ENCODE results near the gene GALNT7. TPM values are rescaled to one million over a fixed set of nuclear protein-coding genes. Genes with fewer than 3 reads are reported as not detected.

GALNT7 gene
- total and polyA plus RNA-seq, 4 donors: 0.65 to 13.0 (median 2.1) TPM

- no peak overlapping the region for H3K27ac ChIP-seq (ENCODE audit: low read depth in 1 of 2, low read length in 2 of 2)
- WGBS: 96% methylated on average over 3 of the region's 3 CpGs
- H3K9ac ChIP-seq (ENCODE audit: low read depth in 1 of 2, low read length in 2 of 2): no peak overlapping the region
- no peak overlapping the region for H3K4me3 ChIP-seq (ENCODE audit: low read depth in 1 of 3, low read length in 3 of 3)
- H3K27me3 ChIP-seq (ENCODE audit: control insufficient read depth in 4 of 4, insufficient read depth in 4 of 4, low read length in 3 of 4): no peaks in the 10 kb centered on the region
- H3K36me3 ChIP-seq (ENCODE audit: control insufficient read depth in 4 of 4, insufficient read depth in 3 of 4, low read depth in 1 of 4, low read length in 3 of 4): no peaks in the 10 kb centered on the region
- TF ChIP-seq FOXA1 (IDR thresholded peaks at IDR 0.05) (no peak), YY1 (IDR thresholded peaks at IDR 0.05) (no peak), HNF4G (IDR thresholded peaks at IDR 0.05) (no peak)
- no peaks in the 10 kb centered on the region for H3K9me3 ChIP-seq (ENCODE audit: control insufficient read depth in 4 of 4, low read length in 3 of 4)
- no peaks in the 10 kb centered on the region for H3K4me1 ChIP-seq (ENCODE audit: control insufficient read depth in 4 of 4, insufficient read depth in 4 of 4, low read length in 3 of 4)
- no peak for DNase-seq (ENCODE audit: low spot score)
Observed at GRCh38 chr4:173235050-173235449, 66.4 kb downstream of the GALNT7 start.

GRCh38 chr4:173236301-173236700 lies 67.7 kb downstream of the GALNT7 start:
- no peak overlapping the region for H3K27ac ChIP-seq (ENCODE audit: low read depth in 1 of 2, low read length in 2 of 2)
- H3K9me3 ChIP-seq (ENCODE audit: control insufficient read depth in 4 of 4, low read length in 3 of 4): no peaks in the 10 kb centered on the region
- no peaks in the 10 kb centered on the region for H3K27me3 ChIP-seq (ENCODE audit: control insufficient read depth in 4 of 4, insufficient read depth in 4 of 4, low read length in 3 of 4)
- no peak for DNase-seq (ENCODE audit: low spot score)
- H3K9ac ChIP-seq (ENCODE audit: low read depth in 1 of 2, low read length in 2 of 2): no peak overlapping the region
- no peak overlapping the region for H3K4me3 ChIP-seq (ENCODE audit: low read depth in 1 of 3, low read length in 3 of 3)
- 75% methylated on average over 3 of the region's 3 CpGs for WGBS
- TF ChIP-seq FOXA2 (IDR thresholded peaks at IDR 0.05) (no peak), JUND (IDR thresholded peaks at IDR 0.05) (no peak), HNF4G (IDR thresholded peaks at IDR 0.05) (no peak), RXRA (IDR thresholded peaks at IDR 0.05) (no peak), SP1 (IDR thresholded peaks at IDR 0.05) (no peak), RAD21 (IDR thresholded peaks at IDR 0.05) (no peak), CTCF (IDR thresholded peaks at IDR 0.05; ENCODE audit: low read depth, low read length, missing input control) (no peak), TAF1 (conservative IDR thresholded peaks at IDR 0.05) (no peak), YY1 (IDR thresholded peaks at IDR 0.05) (no peak), HNF4A (conservative IDR thresholded peaks at IDR 0.05) (no peak), GABPA (IDR thresholded peaks at IDR 0.05 in 1 of 2, conservative IDR thresholded peaks at IDR 0.05 in 1 of 2) (no peak), NR2F2 (IDR thresholded peaks at IDR 0.05) (no peak)
- TF ChIP-seq, protein P1, sequence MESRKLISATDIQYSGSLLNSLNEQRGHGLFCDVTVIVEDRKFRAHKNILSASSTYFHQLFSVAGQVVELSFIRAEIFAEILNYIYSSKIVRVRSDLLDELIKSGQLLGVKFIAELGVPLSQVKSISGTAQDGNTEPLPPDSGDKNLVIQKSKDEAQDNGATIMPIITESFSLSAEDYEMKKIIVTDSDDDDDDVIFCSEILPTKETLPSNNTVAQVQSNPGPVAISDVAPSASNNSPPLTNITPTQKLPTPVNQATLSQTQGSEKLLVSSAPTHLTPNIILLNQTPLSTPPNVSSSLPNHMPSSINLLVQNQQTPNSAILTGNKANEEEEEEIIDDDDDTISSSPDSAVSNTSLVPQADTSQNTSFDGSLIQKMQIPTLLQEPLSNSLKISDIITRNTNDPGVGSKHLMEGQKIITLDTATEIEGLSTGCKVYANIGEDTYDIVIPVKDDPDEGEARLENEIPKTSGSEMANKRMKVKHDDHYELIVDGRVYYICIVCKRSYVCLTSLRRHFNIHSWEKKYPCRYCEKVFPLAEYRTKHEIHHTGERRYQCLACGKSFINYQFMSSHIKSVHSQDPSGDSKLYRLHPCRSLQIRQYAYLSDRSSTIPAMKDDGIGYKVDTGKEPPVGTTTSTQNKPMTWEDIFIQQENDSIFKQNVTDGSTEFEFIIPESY (IDR thresholded peaks at IDR 0.05): no peak
- no peaks in the 10 kb centered on the region for H3K4me1 ChIP-seq (ENCODE audit: control insufficient read depth in 4 of 4, insufficient read depth in 4 of 4, low read length in 3 of 4)
- H3K36me3 ChIP-seq (ENCODE audit: control insufficient read depth in 4 of 4, insufficient read depth in 3 of 4, low read depth in 1 of 4, low read length in 3 of 4): no peaks in the 10 kb centered on the region

- H3K9ac ChIP-seq (ENCODE audit: low read depth in 1 of 2, low read length in 2 of 2): no peak overlapping the region
- no peaks in the 10 kb centered on the region for H3K27me3 ChIP-seq (ENCODE audit: control insufficient read depth in 4 of 4, insufficient read depth in 4 of 4, low read length in 3 of 4)
- H3K9me3 ChIP-seq (ENCODE audit: control insufficient read depth in 4 of 4, low read length in 3 of 4): no peaks in the 10 kb centered on the region
- WGBS: 63% methylated on average over 2 of the region's 2 CpGs
- DNase-seq (ENCODE audit: low spot score): no peak
- no peaks in the 10 kb centered on the region for H3K36me3 ChIP-seq (ENCODE audit: control insufficient read depth in 4 of 4, insufficient read depth in 3 of 4, low read depth in 1 of 4, low read length in 3 of 4)
- H3K27ac ChIP-seq (ENCODE audit: low read depth in 1 of 2, low read length in 2 of 2): no peak overlapping the region
- no peaks in the 10 kb centered on the region for H3K4me1 ChIP-seq (ENCODE audit: control insufficient read depth in 4 of 4, insufficient read depth in 4 of 4, low read length in 3 of 4)
- no peak overlapping the region for H3K4me3 ChIP-seq (ENCODE audit: low read depth in 1 of 3, low read length in 3 of 3)
- no peak for TF ChIP-seq RXRA (IDR thresholded peaks at IDR 0.05)
- TF ChIP-seq FOXA1 (IDR thresholded peaks at IDR 0.05): no peak
- TF ChIP-seq ATF3 (IDR thresholded peaks at IDR 0.05): no peak
- TF ChIP-seq, protein P1 (IDR thresholded peaks at IDR 0.05): no peak
- TF ChIP-seq JUND (IDR thresholded peaks at IDR 0.05): no peak
- no peak for TF ChIP-seq HNF4A (conservative IDR thresholded peaks at IDR 0.05)
- TF ChIP-seq TAF1 (conservative IDR thresholded peaks at IDR 0.05): no peak
- no peak for TF ChIP-seq CTCF (IDR thresholded peaks at IDR 0.05; ENCODE audit: low read depth, low read length, missing input control)
- no peak for TF ChIP-seq GABPA (IDR thresholded peaks at IDR 0.05 in 1 of 2, conservative IDR thresholded peaks at IDR 0.05 in 1 of 2)
- no peak for TF ChIP-seq EGR1 (IDR thresholded peaks at IDR 0.05; ENCODE audit: low read depth in 2 of 2)
- no peak for TF ChIP-seq FOXA2 (IDR thresholded peaks at IDR 0.05)
- TF ChIP-seq NR2F2 (IDR thresholded peaks at IDR 0.05): no peak
- TF ChIP-seq RAD21 (IDR thresholded peaks at IDR 0.05): no peak
Observed at GRCh38 chr4:173237152-173237551, 68.5 kb downstream of the GALNT7 start.
